GM12878 (cell line): Measurements from ENCODE around the gene ADCY2. TPM values are rescaled to one million over a fixed set of nuclear protein-coding genes. Genes with fewer than 3 reads are reported as not detected.
A peak's percentile ranks its signal among the peaks of the same experiment; 100 is the strongest.

ENCODE experiments used
- BCL11A ChIP-seq: IDR thresholded peaks from 2 replicates; pipeline ENCODE4 v1.6.1; 2011; ENCODE audit warnings: low read depth, low read length
- CBX5 ChIP-seq: sonication (generic); IDR thresholded peaks from 2 replicates; pipeline ENCODE4 v1.6.1; 2016; ENCODE audit warnings: low read depth, moderate library complexity, mild to moderate bottlenecking, inconsistent platforms
- CHD1 ChIP-seq: IDR thresholded peaks from 2 replicates; pipeline ENCODE4 v1.6.1; 2012; ENCODE audit warnings: low read depth, low read length, improper control_type of control experiment
- CREB1 ChIP-seq: IDR thresholded peaks from 2 replicates; pipeline ENCODE4 v1.6.1; 2012; ENCODE audit warnings: low read depth, mild to moderate bottlenecking, inconsistent platforms
- FOS ChIP-seq: IDR thresholded peaks from 3 replicates; pipeline ENCODE4 v1.6.1; 2011; ENCODE audit warnings: borderline replicate concordance; ENCODE audit not compliant: insufficient read length; ENCODE audit errors: extremely low read depth
- HDAC6 ChIP-seq: fragments of 200-600 bp; sonication (generic); IDR thresholded peaks from one replicate; pipeline ENCODE4 v1.8.0; 2017; ENCODE audit warnings: antibody characterized with exemption; ENCODE audit not compliant: unreplicated experiment
- LARP7 ChIP-seq: fragments of 450-650 bp; IDR thresholded peaks from 2 replicates; pipeline ENCODE4 v1.6.1; 2017; ENCODE audit warnings: mild to moderate bottlenecking
- NBN ChIP-seq: fragments of 450-650 bp; IDR thresholded peaks from 2 replicates; pipeline ENCODE4 v1.6.1; 2016
- REST ChIP-seq: IDR thresholded peaks from 2 replicates; pipeline ENCODE4 v1.6.1; 2012; ENCODE audit warnings: mild to moderate bottlenecking, low read depth, low read length
- SMAD1 ChIP-seq: fragments of 450-650 bp; IDR thresholded peaks from 2 replicates; pipeline ENCODE4 v1.6.1; 2018; ENCODE audit warnings: mild to moderate bottlenecking, low read depth; ENCODE audit not compliant: partially characterized antibody
- SMAD5 ChIP-seq: IDR thresholded peaks from 2 replicates; pipeline ENCODE4 v1.6.1; 2016; ENCODE audit warnings: antibody characterized with exemption, low read depth
- SMC3 ChIP-seq: IDR thresholded peaks from 2 replicates; pipeline ENCODE4 v1.6.1; 2011; ENCODE audit warnings: low read length, improper control_type of control experiment, borderline replicate concordance
- ZNF207 ChIP-seq: fragments of 450-650 bp; IDR thresholded peaks from 2 replicates; pipeline ENCODE4 v1.6.1; 2014; ENCODE audit warnings: antibody characterized with exemption, mild to moderate bottlenecking, borderline replicate concordance
- ZZZ3 ChIP-seq: IDR thresholded peaks from 2 replicates; pipeline ENCODE4 v1.6.1; 2011; ENCODE audit warnings: low read depth; ENCODE audit not compliant: control insufficient read depth, insufficient read length
- polyA plus RNA-seq, 11 experiments: library from polyadenylated mRNA; depleted of rRNA in 4 of 11; unstranded in 6 of 11; stranded (reverse) in 5 of 11; fragments of >200 nt; fragmentation: Nextera tagmentation in 4 of 11; fragmentation: Illumina TruSeq in 1 of 11; extraction: Ambion mirVana in 4 of 11; extraction: Trizol in 1 of 11; gene quantifications; 1 replicate in 1 of 11; 2 replicates in 10 of 11; pipeline versions ENCODE4 v1.2.1 to v1.2.3, GENCODE V29; 2011 to 2016; ENCODE audit warnings: inconsistent platforms in 2 of 11, missing spikeins in 2 of 11, low read depth in 1 of 11
- total RNA-seq, 4 experiments: library from RNA; depleted of rRNA in 3 of 4; stranded (reverse); fragments of >200 nt in 3 of 4; fragmentation: Illumina TruSeq in 1 of 4; extraction: Trizol in 1 of 4; gene quantifications; 2 replicates each; pipeline versions ENCODE4 v1.2.1 to v1.2.3, GENCODE V29; 2013 to 2021
- TF ChIP-seq, protein P1 (sequence below): fragments of 450-650 bp; conservative IDR thresholded peaks from 2 replicates; pipeline ENCODE4 v1.6.1; 2017; ENCODE audit warnings: mild to moderate bottlenecking, moderate library complexity
- TF ChIP-seq, protein P2 (sequence below): fragments of 450-650 bp; formaldehyde crosslinking; IDR thresholded peaks from 2 replicates; pipeline ENCODE4 v1.5.0; 2022; ENCODE audit warnings: mild to moderate bottlenecking, missing genetic modification characterization
- TF ChIP-seq, protein P3 (sequence below), 3 experiments: IDR thresholded peaks in 2 of 3; conservative IDR thresholded peaks in 1 of 3; 2 replicates each; pipeline ENCODE4 v1.5.1; 2011; ENCODE audit warnings: low read depth in 3 of 3, low read length in 3 of 3, mild to moderate bottlenecking in 3 of 3, control low read depth in 2 of 3, moderate library complexity in 2 of 3, inconsistent platforms in 1 of 3, mixed read lengths in 1 of 3; ENCODE audit not compliant: control insufficient read depth in 2 of 3, insufficient read depth in 1 of 3; ENCODE audit errors: extremely low read depth in 1 of 3
- TF ChIP-seq, protein P4 (sequence below): fragments of 450-650 bp; IDR thresholded peaks from 2 replicates; pipeline ENCODE4 v1.6.1; 2017; ENCODE audit warnings: mild to moderate bottlenecking

Gene ADCY2
- total and polyA plus RNA-seq, 10 of the 15 experiments (the other 5 are each of a cell fraction or from before 2014, with no cell fraction given) = 0.07 to 0.26 TPM; not detected in 8

DNA sequence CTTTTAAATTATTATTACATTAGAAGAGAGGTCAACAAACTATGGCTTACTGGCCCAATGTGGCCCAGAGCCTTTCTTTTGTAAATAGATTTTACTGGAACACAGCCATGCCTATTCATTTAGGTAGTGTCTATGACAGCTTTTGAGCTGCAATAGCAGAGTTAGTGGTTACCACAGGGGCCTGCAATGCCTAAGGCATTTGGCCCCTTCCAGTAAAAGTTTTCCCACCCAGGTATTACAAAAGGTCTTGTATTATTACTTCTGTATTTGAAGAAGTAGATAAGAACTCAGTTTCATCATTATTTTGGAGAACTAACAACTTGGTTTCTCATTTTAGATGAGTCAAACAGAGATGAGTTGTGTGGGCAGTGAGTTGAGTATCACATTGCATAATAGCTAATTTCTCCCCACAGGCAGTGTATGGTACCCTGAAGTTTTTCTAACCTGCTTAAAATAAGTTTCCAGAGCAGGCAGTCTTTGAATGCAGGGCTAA, 482.5 kb downstream of the ADCY2 start (continued):
- TF ChIP-seq SMC3 = no peak
- no peak for TF ChIP-seq CHD1
- no peak for TF ChIP-seq ZNF207
- TF ChIP-seq LARP7 = no peak
- TF ChIP-seq, protein P1, sequence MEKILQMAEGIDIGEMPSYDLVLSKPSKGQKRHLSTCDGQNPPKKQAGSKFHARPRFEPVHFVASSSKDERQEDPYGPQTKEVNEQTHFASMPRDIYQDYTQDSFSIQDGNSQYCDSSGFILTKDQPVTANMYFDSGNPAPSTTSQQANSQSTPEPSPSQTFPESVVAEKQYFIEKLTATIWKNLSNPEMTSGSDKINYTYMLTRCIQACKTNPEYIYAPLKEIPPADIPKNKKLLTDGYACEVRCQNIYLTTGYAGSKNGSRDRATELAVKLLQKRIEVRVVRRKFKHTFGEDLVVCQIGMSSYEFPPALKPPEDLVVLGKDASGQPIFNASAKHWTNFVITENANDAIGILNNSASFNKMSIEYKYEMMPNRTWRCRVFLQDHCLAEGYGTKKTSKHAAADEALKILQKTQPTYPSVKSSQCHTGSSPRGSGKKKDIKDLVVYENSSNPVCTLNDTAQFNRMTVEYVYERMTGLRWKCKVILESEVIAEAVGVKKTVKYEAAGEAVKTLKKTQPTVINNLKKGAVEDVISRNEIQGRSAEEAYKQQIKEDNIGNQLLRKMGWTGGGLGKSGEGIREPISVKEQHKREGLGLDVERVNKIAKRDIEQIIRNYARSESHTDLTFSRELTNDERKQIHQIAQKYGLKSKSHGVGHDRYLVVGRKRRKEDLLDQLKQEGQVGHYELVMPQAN = no peak
- TF ChIP-seq BCL11A = peak; percentile 81
- TF ChIP-seq, protein P2, sequence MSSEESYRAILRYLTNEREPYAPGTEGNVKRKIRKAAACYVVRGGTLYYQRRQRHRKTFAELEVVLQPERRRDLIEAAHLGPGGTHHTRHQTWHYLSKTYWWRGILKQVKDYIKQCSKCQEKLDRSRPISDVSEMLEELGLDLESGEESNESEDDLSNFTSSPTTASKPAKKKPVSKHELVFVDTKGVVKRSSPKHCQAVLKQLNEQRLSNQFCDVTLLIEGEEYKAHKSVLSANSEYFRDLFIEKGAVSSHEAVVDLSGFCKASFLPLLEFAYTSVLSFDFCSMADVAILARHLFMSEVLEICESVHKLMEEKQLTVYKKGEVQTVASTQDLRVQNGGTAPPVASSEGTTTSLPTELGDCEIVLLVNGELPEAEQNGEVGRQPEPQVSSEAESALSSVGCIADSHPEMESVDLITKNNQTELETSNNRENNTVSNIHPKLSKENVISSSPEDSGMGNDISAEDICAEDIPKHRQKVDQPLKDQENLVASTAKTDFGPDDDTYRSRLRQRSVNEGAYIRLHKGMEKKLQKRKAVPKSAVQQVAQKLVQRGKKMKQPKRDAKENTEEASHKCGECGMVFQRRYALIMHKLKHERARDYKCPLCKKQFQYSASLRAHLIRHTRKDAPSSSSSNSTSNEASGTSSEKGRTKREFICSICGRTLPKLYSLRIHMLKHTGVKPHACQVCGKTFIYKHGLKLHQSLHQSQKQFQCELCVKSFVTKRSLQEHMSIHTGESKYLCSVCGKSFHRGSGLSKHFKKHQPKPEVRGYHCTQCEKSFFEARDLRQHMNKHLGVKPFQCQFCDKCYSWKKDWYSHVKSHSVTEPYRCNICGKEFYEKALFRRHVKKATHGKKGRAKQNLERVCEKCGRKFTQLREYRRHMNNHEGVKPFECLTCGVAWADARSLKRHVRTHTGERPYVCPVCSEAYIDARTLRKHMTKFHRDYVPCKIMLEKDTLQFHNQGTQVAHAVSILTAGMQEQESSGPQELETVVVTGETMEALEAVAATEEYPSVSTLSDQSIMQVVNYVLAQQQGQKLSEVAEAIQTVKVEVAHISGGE = no peak
- 0 out of 2 replicates have a peak, but pooled peaks have one; percentile 25 for TF ChIP-seq NBN
- no peak for TF ChIP-seq REST
- TF ChIP-seq SMAD5 = no peak
- no peak for TF ChIP-seq HDAC6
- TF ChIP-seq ZZZ3 = no peak
- TF ChIP-seq, protein P3, sequence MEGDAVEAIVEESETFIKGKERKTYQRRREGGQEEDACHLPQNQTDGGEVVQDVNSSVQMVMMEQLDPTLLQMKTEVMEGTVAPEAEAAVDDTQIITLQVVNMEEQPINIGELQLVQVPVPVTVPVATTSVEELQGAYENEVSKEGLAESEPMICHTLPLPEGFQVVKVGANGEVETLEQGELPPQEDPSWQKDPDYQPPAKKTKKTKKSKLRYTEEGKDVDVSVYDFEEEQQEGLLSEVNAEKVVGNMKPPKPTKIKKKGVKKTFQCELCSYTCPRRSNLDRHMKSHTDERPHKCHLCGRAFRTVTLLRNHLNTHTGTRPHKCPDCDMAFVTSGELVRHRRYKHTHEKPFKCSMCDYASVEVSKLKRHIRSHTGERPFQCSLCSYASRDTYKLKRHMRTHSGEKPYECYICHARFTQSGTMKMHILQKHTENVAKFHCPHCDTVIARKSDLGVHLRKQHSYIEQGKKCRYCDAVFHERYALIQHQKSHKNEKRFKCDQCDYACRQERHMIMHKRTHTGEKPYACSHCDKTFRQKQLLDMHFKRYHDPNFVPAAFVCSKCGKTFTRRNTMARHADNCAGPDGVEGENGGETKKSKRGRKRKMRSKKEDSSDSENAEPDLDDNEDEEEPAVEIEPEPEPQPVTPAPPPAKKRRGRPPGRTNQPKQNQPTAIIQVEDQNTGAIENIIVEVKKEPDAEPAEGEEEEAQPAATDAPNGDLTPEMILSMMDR (IDR thresholded peaks at IDR 0.05 in 2 of 3, conservative IDR thresholded peaks at IDR 0.05 in 1 of 3; ENCODE audit: control insufficient read depth in 2 of 3, extremely low read depth in 1 of 3, insufficient read depth in 1 of 3, low read depth in 3 of 3, low read length in 3 of 3) = no peak
- TF ChIP-seq CREB1 = 0 out of 2 replicates have a peak, but pooled peaks have one; percentile 31
- TF ChIP-seq CBX5 = peak; percentile 65; the same call in 1 of the 2 replicates
- no peak for TF ChIP-seq FOS
- TF ChIP-seq SMAD1 = no peak
- TF ChIP-seq, protein P4, sequence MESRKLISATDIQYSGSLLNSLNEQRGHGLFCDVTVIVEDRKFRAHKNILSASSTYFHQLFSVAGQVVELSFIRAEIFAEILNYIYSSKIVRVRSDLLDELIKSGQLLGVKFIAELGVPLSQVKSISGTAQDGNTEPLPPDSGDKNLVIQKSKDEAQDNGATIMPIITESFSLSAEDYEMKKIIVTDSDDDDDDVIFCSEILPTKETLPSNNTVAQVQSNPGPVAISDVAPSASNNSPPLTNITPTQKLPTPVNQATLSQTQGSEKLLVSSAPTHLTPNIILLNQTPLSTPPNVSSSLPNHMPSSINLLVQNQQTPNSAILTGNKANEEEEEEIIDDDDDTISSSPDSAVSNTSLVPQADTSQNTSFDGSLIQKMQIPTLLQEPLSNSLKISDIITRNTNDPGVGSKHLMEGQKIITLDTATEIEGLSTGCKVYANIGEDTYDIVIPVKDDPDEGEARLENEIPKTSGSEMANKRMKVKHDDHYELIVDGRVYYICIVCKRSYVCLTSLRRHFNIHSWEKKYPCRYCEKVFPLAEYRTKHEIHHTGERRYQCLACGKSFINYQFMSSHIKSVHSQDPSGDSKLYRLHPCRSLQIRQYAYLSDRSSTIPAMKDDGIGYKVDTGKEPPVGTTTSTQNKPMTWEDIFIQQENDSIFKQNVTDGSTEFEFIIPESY = no peak
